Cerebellar cortex (tissue), 1 donor: ENCODE measurements around the gene MYH11.

ENCODE experiments used
- DNase-seq: peaks from one replicate; pipeline ENCODE4 v3.0.0-alpha.2; 2015; ENCODE audit warnings: low spot score

MYH11 gene

DNA sequence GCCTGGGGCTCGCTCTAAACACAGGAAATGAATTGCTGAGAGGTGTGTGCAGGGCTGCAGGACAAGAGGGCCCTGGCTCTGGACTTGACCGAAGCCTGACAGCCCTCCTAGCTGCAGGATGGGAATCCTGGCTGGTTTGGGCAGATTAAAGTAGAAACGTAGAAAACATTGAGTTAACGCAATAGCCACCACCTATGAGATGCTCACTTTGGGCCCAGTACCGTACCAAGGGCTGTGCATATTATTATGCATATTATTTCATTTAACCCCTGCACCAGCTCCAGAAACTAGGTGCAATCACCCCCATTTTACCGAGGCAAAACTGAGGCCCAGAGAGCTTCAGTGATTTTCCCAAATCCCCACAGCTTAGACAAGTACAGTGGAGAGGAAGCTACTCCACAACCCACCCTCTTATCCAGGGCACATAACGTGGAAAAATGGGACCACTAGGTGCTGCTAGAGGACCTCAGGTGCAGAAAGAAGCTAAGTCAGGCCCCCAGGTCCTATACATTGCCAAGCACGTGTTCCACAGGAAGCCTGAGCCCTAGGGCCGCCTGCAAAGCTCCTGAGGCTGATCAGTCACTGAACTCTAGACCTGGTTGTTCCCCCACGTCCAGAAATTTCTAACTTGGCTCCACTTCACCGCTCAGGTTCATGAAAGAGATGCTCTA is 79.2 kb downstream of the MYH11 start:
- DNase-seq = peak; percentile 41

DNA sequence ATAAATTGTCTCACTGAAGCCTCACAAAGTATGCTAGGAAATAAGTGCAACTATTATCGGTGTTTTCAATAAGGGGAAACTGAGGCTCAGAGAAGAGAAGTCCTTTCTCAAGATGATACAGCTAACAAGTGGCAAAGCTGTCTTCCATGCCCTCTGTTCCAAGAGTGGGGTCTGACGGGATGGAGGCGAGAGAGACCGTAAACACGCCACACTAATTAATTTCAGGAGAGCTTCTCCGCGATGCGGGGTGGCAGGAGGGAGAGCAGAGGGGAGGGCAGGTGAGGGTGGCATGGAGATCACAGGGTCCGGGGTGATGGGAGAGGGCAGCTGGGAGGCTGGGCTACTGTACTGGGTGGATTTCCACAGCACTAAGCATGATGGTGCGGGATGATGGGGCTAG is 80.3 kb downstream of the MYH11 start:
- no peak for DNase-seq

DNA sequence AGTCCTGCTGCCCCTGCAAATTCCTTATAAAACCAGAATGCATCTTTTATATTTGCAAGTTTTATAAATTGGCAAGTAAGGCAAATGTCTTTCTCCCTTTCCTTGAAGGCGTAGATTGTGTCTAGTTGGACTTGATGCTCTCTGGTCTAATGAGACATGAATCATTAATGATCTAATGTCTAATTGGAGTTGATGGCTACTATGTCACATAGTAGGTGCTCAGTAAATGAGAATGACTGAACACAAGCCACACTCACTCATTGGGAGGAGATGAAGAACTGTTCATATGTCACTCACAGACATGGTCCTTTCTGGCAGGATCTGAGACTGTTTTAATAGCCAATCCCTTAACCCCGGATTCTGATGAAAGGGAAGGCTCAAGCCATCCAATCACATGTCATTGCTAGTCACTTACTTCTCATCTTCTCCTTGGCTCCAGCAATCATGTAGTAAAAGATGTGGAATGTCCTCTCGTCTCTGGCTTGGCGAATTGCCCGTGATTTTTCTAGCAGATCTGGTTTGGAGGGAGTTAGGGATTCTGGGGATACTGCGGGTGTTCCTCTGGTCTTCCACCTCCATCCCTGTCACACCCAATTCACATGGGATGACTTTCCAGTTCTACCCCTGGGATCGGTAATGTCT is 81.0 kb downstream of the MYH11 start:
- no peak for DNase-seq

DNA sequence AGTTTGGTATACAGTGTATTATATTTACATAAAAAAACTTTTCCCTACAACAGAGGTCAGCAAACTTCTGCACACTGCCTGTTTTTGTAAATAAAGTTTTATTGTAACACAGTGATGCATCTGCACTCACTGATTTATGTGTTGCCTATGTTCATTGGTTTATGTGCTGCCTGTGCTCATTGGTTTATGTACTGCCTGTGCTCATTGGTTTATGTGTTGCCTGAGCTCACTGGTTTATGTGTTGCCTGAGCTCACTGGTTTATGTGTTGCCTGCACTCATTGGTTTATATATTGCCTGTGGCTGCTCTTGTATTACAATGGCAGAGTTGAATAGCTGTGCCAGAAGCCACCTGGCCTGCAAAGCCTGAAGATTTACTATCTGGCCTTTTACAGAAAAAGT is 81.6 kb downstream of the MYH11 start:
- no peak for DNase-seq

DNA sequence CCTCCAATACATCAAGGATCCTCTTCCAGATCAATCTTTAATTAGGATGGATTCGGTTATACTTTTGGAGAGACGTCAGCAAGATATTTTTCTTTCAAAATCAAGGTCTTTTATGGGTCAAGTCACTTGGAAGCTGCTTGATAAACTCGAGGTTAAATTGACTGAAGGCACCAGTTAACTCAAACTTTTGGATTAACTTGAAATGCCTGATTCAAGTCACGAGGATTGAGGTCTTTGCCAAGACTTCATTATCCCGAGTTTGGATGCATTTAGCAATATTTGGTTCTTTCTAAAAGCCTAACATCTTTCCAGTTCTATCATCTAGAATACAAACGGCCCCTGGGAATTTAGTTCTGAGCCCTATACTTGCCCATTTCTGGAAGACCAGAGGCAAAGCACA is 82.9 kb downstream of the MYH11 start:
- no peak for DNase-seq

DNA sequence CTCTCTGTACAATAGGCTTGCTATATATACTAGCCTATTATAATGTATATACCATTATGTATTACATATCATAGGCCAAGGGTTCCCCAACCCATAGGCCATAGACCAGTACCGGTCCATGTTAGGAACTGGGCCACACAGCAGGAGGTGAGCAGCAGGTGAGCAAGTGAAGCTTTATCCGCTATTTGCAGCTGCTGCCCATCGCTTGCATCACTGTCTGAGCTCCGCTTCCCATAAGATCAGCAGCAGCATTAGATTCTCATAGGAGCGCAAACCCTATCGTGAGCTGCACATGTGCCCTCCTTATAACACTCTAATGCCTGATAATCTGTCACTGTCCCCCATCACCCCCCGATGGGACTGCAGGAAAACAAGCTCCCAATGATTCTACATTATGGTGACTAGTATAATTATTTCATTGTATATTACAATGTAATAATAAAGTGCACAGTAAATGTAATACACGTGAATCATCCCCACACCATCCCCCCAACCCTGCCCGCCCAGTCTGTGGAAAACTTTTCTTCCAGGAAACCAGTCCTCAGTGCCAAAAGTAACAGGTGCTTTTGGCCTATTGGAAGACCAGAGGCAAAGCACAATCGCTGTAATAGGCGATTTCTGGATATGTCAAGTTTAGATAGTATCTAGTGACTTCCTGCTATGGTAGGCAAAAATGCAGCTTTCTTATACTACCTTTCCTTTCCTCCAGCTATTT is 84.1 kb downstream of the MYH11 start:
- DNase-seq = no peak

DNA sequence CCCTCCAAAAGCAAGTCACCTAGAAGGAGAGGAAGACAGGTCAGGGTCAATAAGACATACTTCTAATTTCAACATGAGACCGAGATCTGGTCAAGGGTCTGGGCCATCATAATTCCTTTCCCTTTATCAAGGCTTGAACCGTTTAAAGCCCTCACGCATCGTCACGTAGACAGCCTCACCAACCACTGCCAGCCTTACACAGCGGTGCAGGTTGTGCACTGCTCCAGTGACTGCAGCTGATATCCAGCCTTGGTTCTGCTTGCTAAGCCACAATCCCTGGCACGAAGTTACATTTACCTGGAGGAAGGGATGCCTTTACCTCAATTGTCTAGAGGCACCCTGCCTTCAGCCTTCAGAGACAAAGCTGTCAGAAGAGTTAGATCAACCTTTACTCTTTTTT is 85.1 kb downstream of the MYH11 start:
- no peak for DNase-seq

DNA sequence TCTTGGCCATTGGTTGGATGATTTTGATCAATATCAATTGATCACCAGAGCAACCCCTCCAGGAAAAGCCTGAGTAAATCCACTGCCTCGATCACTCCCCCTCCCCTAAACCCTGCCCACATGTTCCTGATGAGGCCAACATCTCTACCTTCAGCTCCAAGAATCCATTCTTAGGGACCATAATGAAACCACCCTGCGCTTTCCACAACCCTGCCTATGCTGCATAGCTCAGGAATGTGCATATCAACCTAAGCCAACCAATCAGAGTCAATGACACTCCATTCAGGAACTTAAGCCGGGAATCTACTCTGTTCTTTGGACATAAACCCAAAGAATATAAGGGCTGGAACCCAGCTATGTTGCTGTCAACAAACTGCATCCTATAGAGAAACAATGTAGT is 86.3 kb downstream of the MYH11 start:
- DNase-seq = no peak

DNA sequence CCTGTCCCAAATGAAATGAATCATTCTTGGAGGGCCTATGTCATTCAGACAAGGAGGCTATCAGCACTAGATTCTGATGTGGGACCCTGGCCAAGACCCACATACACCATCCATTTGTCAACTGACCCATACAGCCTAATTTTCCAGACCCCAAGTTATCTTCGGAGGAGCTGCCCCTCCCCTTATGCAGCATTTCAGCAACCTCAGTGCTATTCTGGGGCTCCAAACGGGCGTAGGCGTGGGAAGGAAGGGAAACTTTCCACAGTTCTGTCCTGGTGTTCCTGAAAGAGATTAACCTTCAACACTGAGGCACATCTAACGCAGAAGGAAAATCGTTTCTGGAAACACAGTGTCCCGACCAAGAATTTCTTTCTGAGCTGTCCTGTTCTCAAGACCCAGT is 86.7 kb downstream of the MYH11 start:
- DNase-seq = no peak

DNA sequence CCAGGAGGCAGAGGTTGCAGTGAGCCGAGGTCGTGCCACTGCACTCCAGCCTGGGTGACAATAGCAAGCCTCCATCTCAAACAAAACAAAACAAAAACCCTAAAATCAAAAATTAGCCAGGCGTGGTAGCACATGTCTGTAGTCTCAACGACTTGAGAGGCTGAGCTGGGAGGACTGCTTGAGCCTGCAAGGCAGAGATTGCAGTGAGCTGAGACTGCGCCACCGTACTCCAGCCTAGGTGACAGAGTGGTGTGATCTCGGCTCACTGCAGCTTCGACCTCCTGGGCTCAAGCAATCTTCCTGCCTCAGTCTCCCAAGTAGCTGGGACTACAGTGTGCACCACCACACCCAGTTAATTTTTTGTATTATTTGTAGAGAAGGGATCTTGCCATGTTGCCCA is 87.6 kb downstream of the MYH11 start:
- no peak for DNase-seq

DNA sequence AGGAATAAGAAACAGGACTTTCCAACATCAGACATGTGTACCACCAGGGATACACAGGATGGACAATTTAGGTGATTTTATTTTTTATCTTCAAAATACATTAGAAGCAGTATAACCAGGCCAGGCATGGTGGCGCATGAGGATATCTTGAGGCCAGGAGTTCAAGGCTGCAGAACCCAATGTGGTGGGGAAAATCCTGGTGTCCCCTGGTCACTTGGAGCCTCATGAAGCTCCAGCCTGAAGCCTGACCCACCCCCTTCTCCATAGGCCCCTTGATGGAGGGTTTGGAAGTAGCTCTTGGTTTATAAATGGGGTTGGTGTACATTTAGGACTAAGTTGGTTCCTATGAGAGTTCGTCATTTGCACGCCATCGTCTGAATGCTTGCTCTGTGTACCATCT is 88.6 kb downstream of the MYH11 start:
- DNase-seq = no peak

DNA sequence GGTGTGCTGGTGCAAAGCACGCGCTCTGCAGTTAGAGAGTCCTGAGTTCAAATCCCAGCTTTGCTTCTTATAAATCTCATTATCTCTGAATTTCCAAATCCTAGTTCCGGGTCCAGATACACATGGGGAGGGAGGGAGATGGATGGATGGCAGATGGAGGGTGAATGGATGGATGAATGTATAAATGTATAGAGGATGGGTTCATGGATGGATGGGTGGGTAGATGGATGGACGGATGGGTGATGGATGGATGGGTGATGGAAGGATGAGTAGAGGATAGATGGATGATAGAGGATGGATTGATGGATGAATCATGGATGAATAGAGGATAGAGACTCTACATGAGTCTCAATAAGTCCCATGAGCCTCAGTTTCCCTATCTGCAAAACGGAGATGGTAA is 89.9 kb downstream of the MYH11 start:
- no peak for DNase-seq

DNA sequence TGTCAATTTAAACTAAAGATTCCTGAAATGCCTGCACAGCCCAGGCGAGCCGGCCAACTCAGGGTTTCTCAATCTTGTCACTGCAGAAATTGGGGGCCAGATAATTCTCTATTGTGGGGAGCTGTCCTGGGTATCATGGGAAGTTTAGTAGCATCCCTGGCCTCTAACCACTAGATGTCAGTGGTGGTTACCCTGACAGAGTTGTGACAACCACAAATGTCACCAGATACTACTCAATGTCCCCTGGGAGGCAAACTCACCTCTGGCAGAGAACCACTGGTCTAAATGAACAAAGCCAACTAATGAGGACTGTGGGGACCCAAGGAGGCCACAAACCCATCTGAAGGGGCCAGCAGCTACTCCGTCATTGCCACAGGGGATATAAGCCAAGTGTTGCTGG is 90.9 kb downstream of the MYH11 start:
- DNase-seq = peak; percentile 28

DNA sequence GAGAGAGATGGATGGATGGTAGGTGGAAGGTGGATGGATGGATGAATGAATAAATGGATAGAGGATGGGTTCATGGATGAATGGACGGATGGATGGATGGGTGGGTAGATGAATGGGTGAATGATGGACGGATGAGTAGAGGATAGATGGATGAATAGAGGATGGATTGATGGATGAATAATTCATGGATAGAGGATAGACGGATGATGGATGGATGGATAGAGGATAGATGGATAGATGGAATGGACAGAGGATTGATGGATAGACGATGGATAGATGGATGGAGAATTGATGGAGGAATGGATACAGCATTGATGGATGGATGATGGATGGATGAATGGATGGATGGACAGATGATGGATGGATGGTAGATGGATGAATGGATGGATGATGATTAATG is 91.7 kb downstream of the MYH11 start:
- no peak for DNase-seq

DNA sequence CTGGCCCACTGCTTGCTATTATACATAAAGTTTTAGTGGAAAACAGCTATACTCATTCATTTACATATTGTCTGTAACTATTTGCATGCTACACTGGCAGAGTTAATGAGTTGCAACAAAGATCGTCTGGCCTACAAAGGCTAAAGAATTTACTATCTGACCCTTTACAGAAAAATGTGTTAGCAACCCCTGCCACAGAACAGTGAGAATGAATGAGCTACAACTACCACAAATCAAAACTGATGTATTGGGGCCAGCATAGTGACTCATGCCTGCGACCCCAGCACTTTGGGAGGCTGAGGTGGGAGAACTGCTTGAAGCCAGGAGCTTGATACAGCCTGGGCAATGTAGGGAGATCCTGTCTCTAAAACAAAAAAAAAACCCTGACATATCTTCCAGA is 92.7 kb downstream of the MYH11 start:
- no peak for DNase-seq

DNA sequence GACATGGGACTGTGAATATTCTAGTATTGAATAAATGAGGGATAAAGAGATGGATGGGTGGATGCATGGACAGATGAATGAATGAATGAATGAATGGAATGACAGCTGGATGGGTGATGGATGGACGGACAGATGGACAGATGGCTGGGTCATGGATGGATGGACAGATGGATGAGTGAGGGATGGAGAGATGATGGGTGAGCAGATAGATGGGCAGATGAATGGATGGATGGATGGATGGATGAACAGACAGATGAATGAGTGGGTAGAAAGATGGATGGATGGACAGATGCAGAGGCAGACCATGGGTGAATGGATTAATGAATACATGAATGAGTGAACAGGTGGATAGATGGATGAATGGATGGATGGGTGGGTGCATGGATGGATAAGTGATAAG is 96.7 kb downstream of the MYH11 start:
- DNase-seq = no peak

DNA sequence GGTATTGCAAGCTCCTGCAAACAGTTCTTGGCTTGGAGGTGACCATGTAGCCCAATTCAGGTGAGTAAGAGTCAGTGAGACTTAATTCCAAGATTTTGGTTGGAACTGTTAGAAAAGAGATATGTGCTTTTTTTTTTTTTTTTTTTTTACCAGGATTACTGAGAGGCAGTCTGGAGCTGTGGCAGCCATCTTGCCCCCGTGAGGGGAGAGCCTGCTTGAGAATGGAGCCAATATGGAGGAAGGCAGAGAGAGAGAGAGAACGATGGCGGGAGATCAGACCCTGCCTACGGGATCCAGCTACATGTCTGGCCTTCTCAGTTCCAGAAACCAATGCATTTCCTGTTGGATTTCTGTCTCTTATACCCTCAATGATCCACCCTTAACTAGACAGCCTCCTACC is 97.8 kb downstream of the MYH11 start:
- DNase-seq = no peak

DNA sequence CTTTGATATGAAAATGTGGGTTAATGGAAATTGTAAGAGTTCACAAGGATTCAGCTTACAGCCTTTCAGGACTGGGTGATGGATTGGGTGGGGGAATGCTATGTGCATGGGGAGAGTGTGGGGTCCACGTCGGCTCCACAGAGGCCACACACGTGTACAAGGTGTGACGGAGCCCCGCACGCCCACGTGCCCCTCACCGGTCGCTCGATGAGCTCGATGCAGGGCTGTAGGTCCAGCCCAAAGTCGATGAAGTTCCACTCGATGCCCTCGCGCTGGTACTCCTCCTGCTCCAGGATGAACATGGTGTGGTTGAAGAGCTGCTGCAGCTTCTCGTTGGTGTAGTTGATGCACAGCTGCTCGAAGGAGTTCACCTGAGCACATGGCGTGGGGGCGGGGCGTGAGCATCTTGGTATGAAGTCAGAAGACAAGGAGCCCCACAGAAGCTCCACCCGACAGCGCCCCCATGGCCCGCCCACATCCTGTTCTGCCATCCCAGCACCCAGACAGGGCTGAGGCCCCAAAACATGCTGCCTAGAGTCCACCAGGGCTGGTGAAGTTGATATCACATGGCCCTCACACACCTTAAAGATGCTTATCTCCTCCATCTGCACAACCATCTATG is 99.1 kb downstream of the MYH11 start:
- DNase-seq = no peak

DNA sequence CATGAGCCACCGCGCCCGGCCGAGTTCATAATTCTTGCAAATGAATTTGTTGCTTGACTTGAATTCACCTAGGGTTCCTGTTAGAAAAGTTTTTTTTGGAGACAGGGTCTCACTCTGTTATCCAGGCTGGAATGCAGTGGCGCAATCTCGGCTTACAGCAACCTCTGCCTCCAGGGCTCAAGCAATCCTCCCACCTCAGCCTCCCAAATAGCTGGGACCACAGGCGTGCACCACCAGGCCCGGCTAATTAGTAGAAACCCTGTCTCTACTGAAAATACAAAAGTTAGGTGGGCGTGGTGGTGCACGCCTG is 99.8 kb downstream of the MYH11 start:
- DNase-seq = no peak

DNA sequence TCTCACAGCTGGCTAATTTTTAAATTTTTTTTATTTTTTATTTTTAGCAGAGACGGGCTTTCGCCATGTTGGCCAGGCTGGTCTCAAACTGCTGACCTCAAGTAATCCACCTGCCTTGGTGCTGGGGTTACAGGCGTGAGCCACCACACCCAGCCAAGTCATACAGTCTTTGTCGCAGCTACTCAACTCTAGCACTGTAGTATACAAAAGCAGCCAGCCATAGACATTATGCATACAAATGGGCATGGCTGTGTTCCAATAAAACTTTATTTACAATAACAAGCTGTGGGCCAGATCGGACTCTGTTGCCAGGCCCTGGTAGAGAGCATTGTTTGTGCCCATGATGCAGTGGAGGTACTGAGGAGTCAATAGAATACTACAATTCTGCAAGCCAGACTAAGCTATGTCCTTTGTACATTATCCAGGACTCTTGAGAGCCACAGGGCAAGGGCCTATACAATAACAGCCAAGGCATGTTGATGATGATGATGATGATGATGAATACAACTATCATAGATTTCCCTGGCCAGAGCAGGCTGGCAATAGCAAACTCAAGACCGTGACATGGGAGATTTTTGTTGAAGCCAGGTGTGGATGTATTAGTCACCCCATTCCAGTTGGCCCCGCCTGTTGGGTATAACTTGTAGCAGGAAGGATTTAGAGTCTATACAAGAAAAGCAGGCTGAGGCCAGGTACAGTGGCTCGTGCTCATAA is 101.8 kb downstream of the MYH11 start:
- no peak for DNase-seq

DNA sequence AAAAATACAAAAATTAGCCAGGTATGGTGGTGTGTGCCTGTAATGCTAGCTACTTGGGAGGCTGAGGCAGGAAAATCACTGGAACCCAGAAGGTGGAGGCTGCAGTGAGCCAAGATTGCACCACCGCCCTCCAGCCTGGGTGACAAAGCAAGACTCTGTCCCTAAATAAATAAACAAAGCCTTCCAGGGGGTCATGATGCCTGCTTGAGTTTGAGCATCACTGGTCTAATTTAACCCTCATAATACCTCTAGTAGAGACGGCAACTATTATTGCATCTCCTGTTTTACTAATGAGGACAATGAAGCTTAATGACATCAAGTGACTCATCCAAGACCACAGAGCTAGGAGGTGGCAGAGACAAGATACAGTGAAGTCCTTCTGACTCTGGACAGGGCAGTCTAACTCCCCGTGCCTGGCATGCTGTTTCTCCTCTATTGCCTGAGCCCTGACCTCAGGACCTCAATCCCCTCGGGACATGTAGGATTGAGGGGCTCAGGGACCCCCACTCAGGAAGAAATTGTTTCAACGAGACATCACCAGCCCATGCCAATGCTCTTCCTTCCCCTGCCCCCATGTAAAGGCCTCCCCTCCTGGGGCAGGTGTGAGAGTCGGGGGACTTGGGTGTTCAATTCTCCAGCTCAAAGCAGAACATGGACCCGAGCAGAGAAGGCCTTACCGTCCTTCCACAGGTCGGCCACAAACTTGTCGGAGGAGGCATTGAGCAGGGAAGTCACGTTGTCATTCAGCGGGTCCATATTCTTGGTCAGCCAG is 103.9 kb downstream of the MYH11 start:
- DNase-seq = no peak

DNA sequence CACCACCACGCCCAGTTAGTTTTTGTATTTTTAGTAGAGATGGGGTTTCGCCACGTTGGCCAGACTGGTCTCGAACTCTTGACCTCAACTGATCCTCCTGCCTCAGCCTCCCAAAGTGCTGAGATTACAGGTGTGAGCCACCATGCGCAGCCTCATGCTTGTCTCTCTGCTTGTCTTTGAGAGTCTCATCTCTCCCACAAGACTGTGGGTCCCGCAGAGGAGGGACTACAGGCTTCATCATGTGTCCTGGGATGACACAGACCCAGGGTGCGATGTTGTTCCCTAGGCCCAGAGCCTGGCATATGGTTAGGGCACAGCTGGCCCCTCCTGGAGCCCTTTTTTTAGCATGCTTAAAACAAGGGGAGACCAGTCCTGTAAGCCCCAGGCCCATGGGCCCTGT is 104.9 kb downstream of the MYH11 start:
- DNase-seq = no peak
